ENCODE measurements around the gene NEK9. TPM values are rescaled to one million over a fixed set of nuclear protein-coding genes. Genes with fewer than 3 reads are reported as not detected.
A peak's percentile ranks its signal among the peaks of the same experiment; 100 is the strongest.

Gene NEK9
- total RNA-seq (110 and 116 TPM in 2 replicates), polyA plus RNA-seq (35.1 and 41.2 TPM in 2 replicates), polyA minus RNA-seq (125 and 146 TPM in 2 replicates)
- 41.4 TPM for total RNA-seq (2013)

DNA sequence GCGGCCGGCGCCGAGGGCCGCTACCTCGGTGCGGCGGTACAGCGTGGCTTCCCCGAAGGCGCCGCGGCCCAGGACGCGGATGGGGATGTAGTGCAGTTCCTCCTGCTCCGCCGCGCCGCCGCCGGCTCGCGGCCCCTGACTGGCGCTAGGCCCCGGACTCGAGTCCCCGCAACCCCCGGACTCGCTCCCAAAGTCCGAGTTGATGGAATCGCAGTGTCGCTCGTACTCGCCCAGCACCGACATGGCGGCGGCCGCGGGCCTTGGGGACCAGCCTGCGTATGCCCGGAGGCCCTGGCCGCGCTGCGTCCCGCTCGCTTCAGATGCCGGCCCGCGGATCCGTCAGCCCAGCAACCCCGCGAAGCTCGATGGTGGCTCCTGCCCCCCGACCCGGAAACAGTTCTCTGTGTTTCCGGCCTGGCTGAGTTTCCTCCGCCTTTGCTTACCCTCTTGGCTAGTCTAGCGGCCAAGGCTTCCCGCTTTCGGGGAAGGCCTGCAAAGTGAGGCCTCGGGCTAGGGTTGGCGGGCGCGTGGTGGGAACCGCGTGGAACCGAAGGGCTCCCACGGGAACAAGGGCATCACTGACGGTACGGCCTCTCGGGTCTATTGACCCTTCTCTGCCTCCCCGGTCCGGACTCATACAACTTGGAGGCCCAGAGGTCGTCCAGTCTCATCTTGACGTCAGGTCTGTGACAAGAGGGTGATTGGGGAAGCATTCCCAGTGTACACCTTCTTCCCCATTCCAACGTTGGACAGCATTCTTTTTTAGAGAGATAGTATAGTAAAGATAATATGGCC is at the start of gene NEK9:
Gene NEK9, minus strand, starts transcription at position 370 of the 795 bp plus-strand sequence. Its CDS starts 127 bp downstream, at position 243.
- H2AFZ ChIP-seq (ENCODE audit: insufficient read depth, low read depth, low read length, poor library complexity, severe bottlenecking), result peak within 1 kb of the TSS; percentile 99
- intact Hi-C loops (cut with micrococcal nuclease), result loop anchor here (1.0 to 10.0 kb wide), 5 partner anchors 49 to 435 kb away; partner anchors contain the start of genes ACYP1, TMED10 and ZC2HC1C

More for the DNA sequence above, at the start of gene NEK9:
- Histone ChIP-seq H3K27ac (ENCODE audit: low read length in 2 of 2) (peak within 1 kb of the TSS; percentile 82 to 94), H3K27me3 (replicated peaks in 1 of 4; ENCODE audit: control extremely low read depth in 1 of 4, control insufficient read depth in 3 of 4, insufficient read depth in 4 of 4, low read length in 3 of 4) (no peaks in the 10 kb centered on the region), H4K20me1 (ENCODE audit: control insufficient read depth, insufficient read depth, low read length, poor library complexity, severe bottlenecking) (no peaks in the 10 kb centered on the region), H3K4me3 (ENCODE audit: control extremely low read depth in 1 of 5, extremely low read depth in 1 of 5, insufficient read depth in 1 of 5, low read depth in 2 of 5, low read length in 4 of 5) (peak within 1 kb of the TSS; percentile 67 to 88 (median 73)), H3K4me1 (ENCODE audit: control insufficient read depth in 2 of 2, insufficient read depth in 2 of 2, low read length in 2 of 2) (peaks cover 17 to 21% of the 10 kb centered on the region in 2 donors), H3K79me2 (ENCODE audit: control insufficient read depth, insufficient read depth, low read length) (peaks cover 43% of the 10 kb centered on the region), H3K9ac (ENCODE audit: low read length) (peak within 1 kb of the TSS; percentile 98), H3K36me3 (replicated peaks in 1 of 2; ENCODE audit: control extremely low read depth in 1 of 2, control insufficient read depth in 1 of 2, extremely low read depth in 1 of 2, insufficient read depth in 2 of 2, low read length in 1 of 2) (peaks cover 0 to 2% of the 10 kb centered on the region in 2 experiments), H3K9me3 (ENCODE audit: control extremely low read depth in 1 of 3, control insufficient read depth in 2 of 3, insufficient read depth in 1 of 3, low read length in 2 of 3) (no peaks in the 10 kb centered on the region), H3K4me2 (replicated peaks; ENCODE audit: low read depth, low read length, poor library complexity, severe bottlenecking) (peak within 1 kb of the TSS; percentile 90)
- peaks cover 36% of the 10 kb centered on the region for H3K4me1 Mint-ChIP-seq
- H3K27me3 Mint-ChIP-seq, result no peaks in the 10 kb centered on the region
- ATAC-seq (ENCODE audit: low read depth), result peak; percentile 84
- WGBS (ENCODE audit: insufficient coverage), result under 1% methylated on average over 70 of the region's 76 CpGs
- CTCF ChIA-PET, result interaction anchor here (0.7 to 10.9 kb wide), 6 partner anchors 8 to 358 kb away, joined by 3 to 321 read pairs (median 4); no protein-coding TSS in a partner anchor
- POLR2A ChIA-PET, result interaction anchor here (0.5 to 2.1 kb wide), 10 partner anchors 12 to 723 kb away, joined by 3 to 8 read pairs (median 3); partner anchors contain the start of gene ACYP1
- peak; percentile 94 for DNase-seq
- H3K9me3 Mint-ChIP-seq (ENCODE audit: insufficient read depth), result no peaks in the 10 kb centered on the region
- peak within 1 kb of the TSS; percentile 99 for H3K4me3 Mint-ChIP-seq
- TF ChIP-seq, protein P1, sequence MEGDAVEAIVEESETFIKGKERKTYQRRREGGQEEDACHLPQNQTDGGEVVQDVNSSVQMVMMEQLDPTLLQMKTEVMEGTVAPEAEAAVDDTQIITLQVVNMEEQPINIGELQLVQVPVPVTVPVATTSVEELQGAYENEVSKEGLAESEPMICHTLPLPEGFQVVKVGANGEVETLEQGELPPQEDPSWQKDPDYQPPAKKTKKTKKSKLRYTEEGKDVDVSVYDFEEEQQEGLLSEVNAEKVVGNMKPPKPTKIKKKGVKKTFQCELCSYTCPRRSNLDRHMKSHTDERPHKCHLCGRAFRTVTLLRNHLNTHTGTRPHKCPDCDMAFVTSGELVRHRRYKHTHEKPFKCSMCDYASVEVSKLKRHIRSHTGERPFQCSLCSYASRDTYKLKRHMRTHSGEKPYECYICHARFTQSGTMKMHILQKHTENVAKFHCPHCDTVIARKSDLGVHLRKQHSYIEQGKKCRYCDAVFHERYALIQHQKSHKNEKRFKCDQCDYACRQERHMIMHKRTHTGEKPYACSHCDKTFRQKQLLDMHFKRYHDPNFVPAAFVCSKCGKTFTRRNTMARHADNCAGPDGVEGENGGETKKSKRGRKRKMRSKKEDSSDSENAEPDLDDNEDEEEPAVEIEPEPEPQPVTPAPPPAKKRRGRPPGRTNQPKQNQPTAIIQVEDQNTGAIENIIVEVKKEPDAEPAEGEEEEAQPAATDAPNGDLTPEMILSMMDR (IDR thresholded peaks at IDR 0.05), result no peak
- TF ChIP-seq EZH2 (IDR thresholded peaks at IDR 0.05; ENCODE audit: borderline replicate concordance, insufficient read depth, low read depth, low read length, poor library complexity, severe bottlenecking), result no peak
- H3K27ac Mint-ChIP-seq, result peak within 1 kb of the TSS; percentile 99

All from B cell (primary cell).